MCF 10A (cell line): ENCODE data around the gene LIAS. TPM values are rescaled to one million over a fixed set of nuclear protein-coding genes. Genes with fewer than 3 reads are reported as not detected.

Source experiments
- BruUV-seq: library from RNA; stranded (reverse); fragments of 400-500 nt; replicated peaks from 2 replicates; lab custom pipeline; 2021; lab: Mats Ljungman, UMichigan
- CTCF ChIA-PET: fragments of 300-600 bp; sonication (Branson Sonifier 250); formaldehyde crosslinking; extraction: SDS; loops from one replicate; lab custom pipeline; 2021; ENCODE audit warnings: antibody characterized with exemption, inconsistent platforms; lab: Yijun Ruan, JAX
- POLR2A ChIA-PET: fragments of 300-600, 350-650 bp; sonication (Branson Sonifier 250); formaldehyde crosslinking; extraction: SDS; loops from one replicate; lab custom pipeline; 2020; ENCODE audit warnings: antibody characterized with exemption, inconsistent platforms; lab: Yijun Ruan, JAX
- DNase-seq: peaks from one replicate; pipeline ENCODE4 v3.0.0-alpha.2; 2018; ENCODE audit not compliant: unreplicated experiment
- H3K27ac Mint-ChIP-seq: one replicate; pipeline ENCODE4 v1.8.0; 2022; ENCODE audit warnings: mild to moderate bottlenecking, low read depth, mixed read lengths; ENCODE audit not compliant: unreplicated experiment
- H3K27me3 Mint-ChIP-seq: one replicate; pipeline ENCODE4 v1.8.0; 2022; ENCODE audit warnings: mixed read lengths; ENCODE audit not compliant: insufficient read depth, unreplicated experiment
- H3K36me3 Mint-ChIP-seq: one replicate; pipeline ENCODE4 v1.8.0; 2022; ENCODE audit warnings: mild to moderate bottlenecking, moderate library complexity, mixed read lengths; ENCODE audit not compliant: insufficient read depth, unreplicated experiment
- H3K4me1 Mint-ChIP-seq: one replicate; pipeline ENCODE4 v1.8.0; 2022; ENCODE audit warnings: mixed read lengths; ENCODE audit not compliant: insufficient read depth, unreplicated experiment
- H3K4me3 Mint-ChIP-seq: one replicate; pipeline ENCODE4 v1.8.0; 2022; ENCODE audit warnings: mild to moderate bottlenecking, moderate library complexity, mixed read lengths; ENCODE audit not compliant: unreplicated experiment
- H3K9me3 Mint-ChIP-seq: one replicate; pipeline ENCODE4 v1.8.0; 2022; ENCODE audit warnings: mixed read lengths; ENCODE audit not compliant: unreplicated experiment
- CTCF ChIP-seq: fragments of 200-600 bp; IDR thresholded peaks from one replicate; pipeline ENCODE4 v1.8.0; 2022; ENCODE audit warnings: antibody characterized with exemption, mild to moderate bottlenecking; ENCODE audit not compliant: unreplicated experiment
- intact Hi-C: fragments of 100-400 bp; cut with micrococcal nuclease; formaldehyde crosslinking; loops from 2 replicates; pipeline ENCODE4 v1.14.1; 2022
- total RNA-seq: library from RNA; stranded (reverse); gene quantifications from 2 replicates; pipeline ENCODE4 v1.2.3, GENCODE V29; 2022

LIAS gene
- total RNA-seq, 1 experiment from 2014 or later = 24.6 TPM

- POLR2A ChIA-PET = interaction anchor here (0.6 to 6.0 kb wide), 2 partner anchors 9 to 626 kb away, joined by 3 to 65 read pairs; partner anchors contain the start of genes LIAS and RPL9
- intact Hi-C loops = loop anchor here (10.0 kb wide), 1 partner anchor 136 kb away; no protein-coding TSS in a partner anchor
- Mint-ChIP-seq H3K4me3 (no peak overlapping the region), H3K9me3 (no peaks in the 10 kb centered on the region), H3K27me3 (no peaks in the 10 kb centered on the region), H3K4me1 (no peaks in the 10 kb centered on the region), H3K27ac (no peak overlapping the region), H3K36me3 (peaks cover 82% of the 10 kb centered on the region)
- no TSS peak for BruUV-seq
- TF ChIP-seq CTCF = no peak
- CTCF ChIA-PET = interaction anchor here (0.7 kb wide), 2 partner anchors 38 to 416 kb away, joined by 3 read pairs; no protein-coding TSS in a partner anchor
- DNase-seq = no peak
Observed at GRCh38 chr4:39450618-39451017, 8.2 kb upstream of the LIAS start.

GRCh38 chr4:39451423-39452023 is 7.3 kb upstream of the LIAS start:
- no peak for TF ChIP-seq CTCF
- H3K9me3 Mint-ChIP-seq = no peaks in the 10 kb centered on the region
- H3K4me1 Mint-ChIP-seq = peaks cover 1% of the 10 kb centered on the region
- DNase-seq = no peak
- peaks cover 91% of the 10 kb centered on the region for H3K36me3 Mint-ChIP-seq
- POLR2A ChIA-PET = interaction anchor here (0.6 to 6.0 kb wide), 8 partner anchors 8 to 1317 kb away, joined by 3 to 65 read pairs (median 3); partner anchors contain the start of genes LIAS and RPL9
- intact Hi-C loops = loop anchor here (10.0 kb wide), 1 partner anchor 137 kb away; no protein-coding TSS in a partner anchor
- BruUV-seq = no TSS peak
- H3K27ac Mint-ChIP-seq = no peak overlapping the region
- H3K4me3 Mint-ChIP-seq = no peak overlapping the region
- H3K27me3 Mint-ChIP-seq = no peaks in the 10 kb centered on the region
- CTCF ChIA-PET = interaction anchor here (0.6 to 0.7 kb wide), 2 partner anchors 37 to 525 kb away, joined by 3 read pairs; no protein-coding TSS in a partner anchor

- peaks cover 96% of the 10 kb centered on the region for H3K36me3 Mint-ChIP-seq
- no peaks in the 10 kb centered on the region for H3K9me3 Mint-ChIP-seq
- H3K27ac Mint-ChIP-seq = no peak overlapping the region
- ChIA-PET CTCF (interaction anchor here (0.5 to 0.6 kb wide), 3 partner anchors 58 to 525 kb away, joined by 3 to 6 read pairs (median 4); no protein-coding TSS in a partner anchor), POLR2A (interaction anchor here (0.6 to 1.6 kb wide), 6 partner anchors 14 to 1318 kb away, joined by 3 to 7 read pairs (median 3); no protein-coding TSS in a partner anchor)
- DNase-seq = no peak
- no peaks in the 10 kb centered on the region for H3K27me3 Mint-ChIP-seq
- intact Hi-C loops = loop anchor here (10.0 kb wide), 1 partner anchor 138 kb away; no protein-coding TSS in a partner anchor
- H3K4me3 Mint-ChIP-seq = no peak overlapping the region
- BruUV-seq = no TSS peak
- no peak for TF ChIP-seq CTCF
- H3K4me1 Mint-ChIP-seq = peaks cover 7% of the 10 kb centered on the region
Observed at GRCh38 chr4:39452153-39452859, 6.5 kb upstream of the LIAS start.
